22Rv1 (cell line): ENCODE measurements around the gene MBOAT7.

Experiments
- H3K27ac ChIP-seq: fragments of 450-650 bp; 2 replicates; pipeline ENCODE4 v1.5.1; 2017
- ZFX ChIP-seq: fragments of 450-650 bp; IDR thresholded peaks from 2 replicates; pipeline ENCODE4 v1.6.1; 2017; ENCODE audit warnings: antibody characterized with exemption, borderline replicate concordance
- TF ChIP-seq, protein P1 (sequence below): fragments of 450-650 bp; IDR thresholded peaks from 2 replicates; pipeline ENCODE4 v1.5.1; 2017; ENCODE audit warnings: mild to moderate bottlenecking

MBOAT7 gene

DNA sequence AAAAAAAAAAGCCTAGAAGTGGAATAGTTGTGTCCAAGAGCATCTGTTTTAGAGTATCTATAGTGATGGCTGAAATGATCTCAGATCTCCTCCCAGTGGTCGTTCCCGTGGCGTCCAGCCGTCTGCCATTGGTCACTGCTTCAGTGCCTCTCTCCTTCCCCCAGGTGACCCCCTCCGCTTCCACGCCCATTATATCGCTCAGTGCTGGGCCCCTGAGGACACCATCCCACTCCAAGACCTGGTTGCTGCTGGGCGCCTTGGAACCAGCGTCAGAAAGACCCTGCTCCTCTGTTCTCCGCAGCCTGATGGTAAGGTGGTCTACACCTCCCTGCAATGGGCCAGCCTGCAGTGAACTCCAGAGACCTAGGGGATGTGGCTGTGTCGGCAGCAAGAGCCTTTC is 3.6 kb upstream of the MBOAT7 start:
- no peak overlapping the region for H3K27ac ChIP-seq
- TF ChIP-seq, protein P1, sequence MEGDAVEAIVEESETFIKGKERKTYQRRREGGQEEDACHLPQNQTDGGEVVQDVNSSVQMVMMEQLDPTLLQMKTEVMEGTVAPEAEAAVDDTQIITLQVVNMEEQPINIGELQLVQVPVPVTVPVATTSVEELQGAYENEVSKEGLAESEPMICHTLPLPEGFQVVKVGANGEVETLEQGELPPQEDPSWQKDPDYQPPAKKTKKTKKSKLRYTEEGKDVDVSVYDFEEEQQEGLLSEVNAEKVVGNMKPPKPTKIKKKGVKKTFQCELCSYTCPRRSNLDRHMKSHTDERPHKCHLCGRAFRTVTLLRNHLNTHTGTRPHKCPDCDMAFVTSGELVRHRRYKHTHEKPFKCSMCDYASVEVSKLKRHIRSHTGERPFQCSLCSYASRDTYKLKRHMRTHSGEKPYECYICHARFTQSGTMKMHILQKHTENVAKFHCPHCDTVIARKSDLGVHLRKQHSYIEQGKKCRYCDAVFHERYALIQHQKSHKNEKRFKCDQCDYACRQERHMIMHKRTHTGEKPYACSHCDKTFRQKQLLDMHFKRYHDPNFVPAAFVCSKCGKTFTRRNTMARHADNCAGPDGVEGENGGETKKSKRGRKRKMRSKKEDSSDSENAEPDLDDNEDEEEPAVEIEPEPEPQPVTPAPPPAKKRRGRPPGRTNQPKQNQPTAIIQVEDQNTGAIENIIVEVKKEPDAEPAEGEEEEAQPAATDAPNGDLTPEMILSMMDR, result no peak
- no peak for TF ChIP-seq ZFX

DNA sequence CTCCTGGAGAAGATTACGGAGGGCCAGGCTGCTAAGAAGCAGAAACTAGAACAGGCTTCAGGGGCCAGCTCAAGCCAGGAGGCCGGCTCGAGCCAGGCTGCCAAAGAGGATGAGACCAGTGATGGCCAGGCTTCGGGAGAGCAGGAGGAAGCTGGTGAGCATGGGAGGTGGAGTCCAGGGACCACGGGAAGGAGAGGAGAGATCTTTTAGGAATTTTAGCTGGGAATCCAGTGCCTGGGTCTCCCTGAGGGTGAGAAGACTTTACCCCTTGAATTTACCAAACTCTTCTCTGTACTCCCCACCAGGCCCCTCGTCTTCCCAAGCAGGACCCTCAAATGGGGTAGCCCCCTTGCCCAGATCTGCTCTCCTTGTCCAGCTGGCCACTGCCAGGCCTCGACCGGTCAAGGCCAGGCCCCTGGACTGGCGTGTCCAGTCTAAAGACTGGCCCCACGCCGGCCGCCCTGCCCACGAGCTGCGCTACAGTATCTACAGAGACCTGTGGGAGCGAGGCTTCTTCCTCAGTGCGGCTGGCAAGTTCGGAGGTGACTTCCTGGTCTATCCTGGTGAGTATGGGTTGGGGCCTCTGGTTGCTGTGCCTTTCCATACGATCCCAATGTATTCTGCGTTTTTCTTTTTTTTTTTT is 2.6 kb upstream of the MBOAT7 start:
- no peak for TF ChIP-seq ZFX
- TF ChIP-seq, protein P1, result no peak
- peak overlapping the region; percentile 96 for H3K27ac ChIP-seq

DNA sequence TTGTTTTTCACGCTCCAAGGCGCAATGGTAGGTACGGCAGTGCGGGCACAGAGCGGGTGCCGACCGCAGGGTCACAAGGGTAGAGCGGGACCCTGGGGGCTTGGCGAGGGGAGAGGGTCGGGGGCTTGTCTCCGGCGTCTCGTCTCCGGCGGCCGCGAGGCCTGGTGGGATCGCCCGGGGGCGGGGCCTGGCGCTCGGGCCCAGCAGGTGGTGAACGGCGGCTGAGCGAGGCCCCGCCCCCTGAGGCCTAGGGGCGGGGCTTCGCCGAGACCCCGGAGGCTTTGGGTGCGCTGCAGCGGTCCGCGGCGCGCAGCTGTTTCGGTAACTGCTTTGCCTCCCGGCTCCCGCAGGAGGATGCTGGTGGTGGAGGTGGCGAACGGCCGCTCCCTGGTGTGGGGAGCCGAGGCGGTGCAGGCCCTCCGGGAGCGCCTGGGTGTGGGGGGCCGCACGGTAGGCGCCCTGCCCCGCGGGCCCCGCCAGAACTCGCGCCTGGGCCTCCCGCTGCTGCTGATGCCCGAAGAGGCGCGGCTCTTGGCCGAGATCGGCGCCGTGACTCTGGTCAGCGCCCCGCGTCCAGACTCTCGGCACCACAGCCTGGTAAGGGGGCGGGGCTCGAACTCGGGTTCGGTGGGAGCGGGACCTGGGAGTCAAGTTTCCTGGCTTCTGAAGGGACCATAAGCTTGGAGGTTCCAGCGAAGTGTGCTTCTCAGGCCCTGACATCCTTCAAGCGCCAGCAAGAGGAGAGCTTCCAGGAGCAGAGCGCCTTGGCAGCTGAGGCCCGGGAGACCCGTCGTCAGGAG is 1.8 kb upstream of the MBOAT7 start, which contains the start of gene TSEN34:
TSS of gene TSEN34 (plus strand) at position 298 of the 800 bp plus-strand sequence. CDS start at position 355, 57 bp downstream.
- peak within 1 kb of the TSS; percentile 96 for H3K27ac ChIP-seq
- no peak for TF ChIP-seq ZFX
- TF ChIP-seq, protein P1, result no peak

DNA sequence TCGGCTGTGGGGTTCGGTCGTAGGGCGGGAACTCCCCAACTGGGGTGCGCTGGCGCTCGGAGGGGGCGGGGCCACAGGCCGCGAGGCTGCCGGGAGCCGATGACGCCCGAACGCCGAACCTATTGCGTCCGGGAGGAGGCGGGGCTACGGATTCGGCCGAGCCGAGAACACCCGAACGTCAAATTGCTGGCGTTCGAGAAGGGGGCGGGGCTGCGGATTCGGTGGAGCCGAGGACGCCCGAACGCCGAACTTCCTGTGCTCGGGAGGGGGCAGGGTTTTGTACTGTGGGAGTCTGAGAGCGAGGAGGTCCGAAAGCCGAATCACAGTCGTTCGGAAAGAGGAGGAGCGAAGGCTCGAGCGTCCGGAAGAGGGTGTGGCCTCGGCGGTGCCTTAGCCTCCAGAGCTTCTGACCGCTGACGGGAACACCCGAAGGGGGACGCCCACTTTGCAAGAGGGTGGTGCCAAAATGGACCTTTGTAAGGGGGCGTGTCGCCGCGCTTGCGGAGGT is 1.2 kb upstream of the MBOAT7 start:
- peak overlapping the region; percentile 96 for H3K27ac ChIP-seq
- TF ChIP-seq ZFX, result no peak

DNA sequence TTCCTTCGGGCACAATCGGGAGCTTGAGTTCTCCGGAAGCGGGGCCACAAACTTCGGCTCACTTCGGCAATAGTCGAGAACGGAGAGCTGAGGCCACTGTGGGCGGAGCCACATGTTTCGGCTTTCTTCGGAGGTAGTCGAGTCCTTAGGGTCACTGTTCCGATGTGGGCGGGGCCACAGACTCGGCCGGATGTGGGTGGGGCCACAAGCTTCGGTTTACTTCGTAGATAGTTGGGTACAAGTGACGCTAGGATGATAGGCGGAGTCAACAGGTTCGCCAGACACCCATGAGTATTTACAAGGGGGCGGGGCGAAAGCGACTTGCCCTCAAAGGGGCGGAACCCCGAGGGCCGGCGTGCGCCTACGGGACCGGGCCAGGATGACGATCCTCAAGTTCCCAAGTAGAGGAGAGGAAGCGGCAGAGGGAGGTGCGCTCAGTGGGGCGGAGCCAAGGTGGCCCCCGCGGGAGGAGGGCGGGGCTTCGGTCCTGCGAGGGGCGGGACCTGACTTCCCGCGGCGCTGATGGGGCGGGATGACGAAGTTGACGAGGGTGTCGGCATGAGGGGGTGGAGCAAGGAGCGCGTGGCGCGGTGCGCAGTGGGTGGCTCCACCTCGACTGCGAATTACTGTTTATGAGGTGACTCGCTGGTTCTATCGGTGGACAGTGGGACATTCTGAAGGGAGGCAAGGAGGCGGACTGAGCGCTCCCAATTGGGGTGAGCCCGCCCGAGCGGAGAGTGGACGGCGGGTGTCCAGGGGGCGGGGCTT is 539 bp upstream of the MBOAT7 start:
- H3K27ac ChIP-seq, result peak overlapping the region; percentile 96
- TF ChIP-seq ZFX, result no peak
- TF ChIP-seq, protein P1, result no peak

DNA sequence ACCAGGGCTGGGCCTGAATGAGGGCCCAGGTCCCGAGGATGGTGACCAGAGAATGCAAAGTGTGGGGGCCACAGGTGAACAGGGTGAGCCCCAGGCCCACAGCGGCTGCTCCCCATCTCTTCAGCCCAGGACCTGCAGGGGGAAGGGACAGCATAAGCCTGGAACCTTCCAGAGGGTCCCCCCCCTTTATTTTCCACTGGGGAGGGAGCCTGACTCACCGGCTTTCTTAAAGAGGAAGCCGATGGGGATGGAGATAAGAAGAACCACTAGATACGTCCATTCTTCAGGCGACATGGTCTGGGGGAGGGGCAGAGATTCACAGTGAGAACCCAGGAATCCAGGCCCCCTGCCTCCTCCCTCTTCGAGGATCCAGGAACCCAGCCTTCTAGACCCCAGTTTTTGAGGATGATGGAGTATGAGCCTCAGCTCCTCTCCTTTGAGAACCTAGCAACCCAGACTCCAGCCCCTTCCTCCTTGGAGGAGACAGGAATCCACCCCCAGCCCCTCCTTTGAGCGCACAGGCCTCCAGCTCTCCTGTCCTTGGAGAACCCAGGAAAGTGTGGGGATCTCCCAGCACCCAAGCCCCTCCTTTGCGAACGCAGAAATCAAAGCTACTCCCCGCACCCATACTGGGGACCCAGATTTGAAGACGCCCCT is 1.0 kb downstream of the MBOAT7 start:
- TF ChIP-seq ZFX, result no peak
- TF ChIP-seq, protein P1, result no peak
- H3K27ac ChIP-seq, result peak overlapping the region; percentile 96

DNA sequence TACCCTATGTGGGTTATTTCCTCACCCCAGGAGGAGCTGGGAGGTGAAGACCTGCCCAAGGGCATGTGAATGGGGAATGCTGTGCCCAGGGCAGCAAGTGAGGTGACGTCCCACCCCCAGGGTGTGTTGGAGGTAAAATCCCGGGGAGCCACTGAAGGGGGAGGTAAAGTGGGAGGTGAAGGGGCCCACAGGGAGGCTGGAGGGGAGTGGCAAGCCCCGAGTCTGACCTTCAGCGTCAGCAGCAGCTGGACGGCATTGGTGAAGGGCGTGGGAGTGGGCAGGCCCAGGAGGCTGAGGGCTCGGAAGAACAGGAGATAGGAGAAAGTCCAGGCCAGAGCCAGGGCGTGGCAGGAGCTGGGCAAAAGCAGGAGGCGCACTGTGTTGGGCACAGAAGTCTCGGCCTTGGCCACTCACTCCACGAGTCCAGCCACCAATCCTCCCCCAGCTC is 2.4 kb downstream of the MBOAT7 start:
- H3K27ac ChIP-seq, result no peak overlapping the region; the same call in 1 of the 2 replicates
- TF ChIP-seq, protein P1, result no peak
- no peak for TF ChIP-seq ZFX
